Uterus (tissue), 4 donors: ENCODE data around the gene ADORA1. TPM values are rescaled to one million over a fixed set of nuclear protein-coding genes. Genes with fewer than 3 reads are reported as not detected.
A peak's percentile ranks its signal among the peaks of the same experiment; 100 is the strongest.

Source experiments
- DNase-seq, 2 donors: peaks; one replicate each; pipeline ENCODE4 v3.0.0-alpha.2; 2019 to 2020
- H3K27ac ChIP-seq, 2 donors: fragments of 200-600 bp; sonication (generic); 1 replicate in 1 of 2; 2 replicates in 1 of 2; pipeline ENCODE4 v1.5.1; 2016 to 2018
- H3K27me3 ChIP-seq, 2 donors: fragments of 200-600 bp; sonication (generic); one replicate each; pipeline ENCODE4 v1.5.1; 2018 to 2019; ENCODE audit warnings: control low read depth in 1 of 2
- H3K36me3 ChIP-seq, 2 donors: fragments of 200-600 bp; sonication (generic); one replicate each; pipeline ENCODE4 v1.5.1; 2019; ENCODE audit warnings: control low read depth in 1 of 2
- H3K4me1 ChIP-seq, 2 donors: fragments of 200-600 bp; sonication (generic); one replicate each; pipeline ENCODE4 v1.5.1; 2018 to 2019; ENCODE audit warnings: control low read depth in 1 of 2
- H3K4me3 ChIP-seq, 2 donors: fragments of 200-600 bp; sonication (generic); 1 replicate in 1 of 2; 2 replicates in 1 of 2; pipeline ENCODE4 v1.5.1; 2018 to 2019; ENCODE audit warnings: mild to moderate bottlenecking in 1 of 2
- H3K9me3 ChIP-seq, 2 donors: fragments of 200-600 bp; sonication (generic); one replicate each; pipeline ENCODE4 v1.5.1; 2019; ENCODE audit warnings: control low read depth in 1 of 2
- CTCF ChIP-seq, 4 experiments: fragments of 200-600 bp in 2 of 4; fragments of 450-650 bp in 2 of 4; sonication (generic) in 2 of 4; IDR thresholded peaks; one replicate each; pipeline ENCODE4 v1.5.1; 2016 to 2019; ENCODE audit warnings: antibody characterized with exemption in 4 of 4, mild to moderate bottlenecking in 2 of 4, moderate library complexity in 1 of 4
- POLR2A ChIP-seq, 2 donors: fragments of 450-650 bp; IDR thresholded peaks; one replicate each; pipeline ENCODE4 v1.6.1; 2016; ENCODE audit warnings: antibody characterized with exemption in 2 of 2, mild to moderate bottlenecking in 1 of 2, moderate library complexity in 1 of 2
- intact Hi-C: fragments of 100-400 bp; cut with DNase I; formaldehyde crosslinking; loops from one replicate; pipeline ENCODE4 v1.15.1; 2023; ENCODE audit warnings: low total_unique reads
- total RNA-seq, 4 donors: library from RNA; depleted of rRNA in 3 of 4; stranded (reverse); fragments of >200 nt in 3 of 4; gene quantifications; one replicate each; pipeline versions ENCODE4 v1.1.0 to v1.2.4, GENCODE V29; 2014 to 2023
- donor health status: DM: yes; HTN: yes; CAD: no.

The ADORA1 gene
- total RNA-seq, 4 donors from 2014 or later: 3.0 TPM; not detected in 2

GRCh38 chr1:203124546-203125317 lies 2.8 kb upstream of the ADORA1 start:
- H3K9me3 ChIP-seq: no peaks in the 10 kb centered on the region
- no peak overlapping the region for H3K4me3 ChIP-seq
- no peaks in the 10 kb centered on the region for H3K27me3 ChIP-seq
- H3K36me3 ChIP-seq: no peaks in the 10 kb centered on the region
- H3K4me1 ChIP-seq: peaks cover 3 to 13% of the 10 kb centered on the region in 2 donors
- no peak overlapping the region for H3K27ac ChIP-seq
- intact Hi-C loops: loop anchor here (5.0 kb wide), 1 partner anchor 88 kb away; no protein-coding TSS in a partner anchor
- TF ChIP-seq CTCF (IDR thresholded peaks at IDR 0.05) (no peak), POLR2A (IDR thresholded peaks at IDR 0.05) (no peak)
- no peak for DNase-seq

GRCh38 chr1:203126151-203126865 lies 1.2 kb upstream of the ADORA1 start:
- DNase-seq: no peak
- H3K27ac ChIP-seq: no peak overlapping the region
- H3K27me3 ChIP-seq: no peaks in the 10 kb centered on the region
- H3K36me3 ChIP-seq: no peaks in the 10 kb centered on the region
- H3K9me3 ChIP-seq: no peaks in the 10 kb centered on the region
- intact Hi-C loops: no loop called here
- TF ChIP-seq CTCF (IDR thresholded peaks at IDR 0.05) (peak in 2 of 4 experiments; percentile 19 to 39), POLR2A (IDR thresholded peaks at IDR 0.05) (no peak)
- H3K4me1 ChIP-seq: peaks cover 3 to 13% of the 10 kb centered on the region in 2 donors
- no peak overlapping the region for H3K4me3 ChIP-seq

GRCh38 chr1:203126866-203127665 lies 460 bp upstream of the ADORA1 start:
- no peaks in the 10 kb centered on the region for H3K36me3 ChIP-seq
- H3K4me1 ChIP-seq: peaks cover 3 to 13% of the 10 kb centered on the region in 2 donors
- peak overlapping the region; percentile 8 to 22 for H3K4me3 ChIP-seq
- H3K9me3 ChIP-seq: no peaks in the 10 kb centered on the region
- peak overlapping the region in 1 of 2 donors; percentile 52 for H3K27ac ChIP-seq
- no peaks in the 10 kb centered on the region for H3K27me3 ChIP-seq
- intact Hi-C loops: no loop called here
- no peak for TF ChIP-seq CTCF (IDR thresholded peaks at IDR 0.05)
- no peak for TF ChIP-seq POLR2A (IDR thresholded peaks at IDR 0.05)
- no peak for DNase-seq

GRCh38 chr1:203128431-203128715 lies 847 bp downstream of the ADORA1 start:
- no peaks in the 10 kb centered on the region for H3K27me3 ChIP-seq
- TF ChIP-seq CTCF (IDR thresholded peaks at IDR 0.05) (no peak), POLR2A (IDR thresholded peaks at IDR 0.05) (no peak)
- H3K4me3 ChIP-seq: peak overlapping the region; percentile 8 to 22
- peaks cover 3 to 13% of the 10 kb centered on the region in 2 donors for H3K4me1 ChIP-seq
- no peaks in the 10 kb centered on the region for H3K9me3 ChIP-seq
- peak overlapping the region in 1 of 2 donors; percentile 52 for H3K27ac ChIP-seq
- no peaks in the 10 kb centered on the region for H3K36me3 ChIP-seq
- intact Hi-C loops: no loop called here
- no peak for DNase-seq
